Caco-2 (cell line): ENCODE measurements around the gene SMAD2. TPM values are rescaled to one million over a fixed set of nuclear protein-coding genes. Genes with fewer than 3 reads are reported as not detected.
"Not testable (repeated sequence)": the region's sequence is repeated elsewhere in the genome, so short reads cannot be mapped to it uniquely, and the experiment has no call there.

Experiments used
- BruUV-seq: library from RNA; stranded (reverse); fragments of 400-500 nt; replicated peaks from 2 replicates; lab custom pipeline; 2021; lab: Mats Ljungman, UMichigan
- CTCF ChIA-PET: fragments of 300-600 bp; sonication (Branson Sonifier 250); formaldehyde crosslinking; loops from one replicate; lab custom pipeline; 2022; ENCODE audit warnings: antibody characterized with exemption; lab: Charles Lee
- POLR2A ChIA-PET: fragments of 300-600 bp; sonication (Branson Sonifier 250); formaldehyde crosslinking; loops from one replicate; lab custom pipeline; 2022; ENCODE audit warnings: antibody characterized with exemption; lab: Charles Lee
- DNase-seq, 2 experiments: peaks; one replicate each; pipeline versions ENCODE4 v3.0.0 to v3.0.0-alpha.2; 2020 to 2022
- H3K27me3 ChIP-seq: replicated peaks from 2 replicates; pipeline ENCODE4 v1.6.0; 2011; ENCODE audit warnings: low read length; ENCODE audit not compliant: control insufficient read depth, insufficient read depth
- H3K36me3 ChIP-seq: 2 replicates; pipeline ENCODE4 v1.5.1; 2011; ENCODE audit warnings: low read length; ENCODE audit not compliant: control insufficient read depth, insufficient read depth
- H3K4me1 ChIP-seq: fragments of 250-450 bp; sonication (Bioruptor Pico); 2 replicates; pipeline ENCODE4 v1.5.1; 2020; ENCODE audit warnings: mild to moderate bottlenecking
- H3K4me3 ChIP-seq: 2 replicates; pipeline ENCODE4 v1.5.1; 2011; ENCODE audit warnings: low read depth, mild to moderate bottlenecking, control low read depth, low read length
- H3K9me3 ChIP-seq: fragments of 250-450 bp; sonication (Bioruptor Pico); 2 replicates; pipeline ENCODE4 v1.5.1; 2020; ENCODE audit warnings: mild to moderate bottlenecking, moderate library complexity
- H3K27ac Mint-ChIP-seq: one replicate; pipeline ENCODE4 v1.8.0; 2022; ENCODE audit warnings: mixed read lengths; ENCODE audit not compliant: unreplicated experiment
- H3K27me3 Mint-ChIP-seq: one replicate; pipeline ENCODE4 v1.8.0; 2022; ENCODE audit warnings: mixed read lengths; ENCODE audit not compliant: insufficient read depth, unreplicated experiment
- H3K36me3 Mint-ChIP-seq: one replicate; pipeline ENCODE4 v1.8.0; 2022; ENCODE audit warnings: mild to moderate bottlenecking, mixed read lengths; ENCODE audit not compliant: insufficient read depth, unreplicated experiment
- H3K4me1 Mint-ChIP-seq: one replicate; pipeline ENCODE4 v1.8.0; 2022; ENCODE audit warnings: low read depth, mixed read lengths; ENCODE audit not compliant: unreplicated experiment
- H3K4me3 Mint-ChIP-seq: one replicate; pipeline ENCODE4 v1.8.0; 2022; ENCODE audit warnings: mild to moderate bottlenecking, moderate library complexity, mixed read lengths; ENCODE audit not compliant: unreplicated experiment
- H3K9me3 Mint-ChIP-seq: one replicate; pipeline ENCODE4 v1.8.0; 2022; ENCODE audit warnings: mixed read lengths; ENCODE audit not compliant: unreplicated experiment
- CTCF ChIP-seq, 2 experiments: fragments of 200-600 bp in 1 of 2; IDR thresholded peaks; 1 replicate in 1 of 2; 2 replicates in 1 of 2; pipeline versions ENCODE4 v1.5.1 to v1.8.0; 2011 to 2022; ENCODE audit warnings: antibody characterized with exemption in 1 of 2, control low read depth in 1 of 2, inconsistent platforms in 1 of 2, low read depth in 1 of 2, low read length in 1 of 2, mild to moderate bottlenecking in 1 of 2, moderate library complexity in 1 of 2; ENCODE audit not compliant: insufficient read depth in 1 of 2, severe bottlenecking in 1 of 2, unreplicated experiment in 1 of 2
- intact Hi-C: fragments of 100-400 bp; cut with micrococcal nuclease; formaldehyde crosslinking; loops from one replicate; pipeline ENCODE4 v1.10.0; 2022; ENCODE audit not compliant: unreplicated experiment
- total RNA-seq: library from RNA; stranded (reverse); gene quantifications from 2 replicates; pipeline ENCODE4 v1.2.3, GENCODE V29; 2022

The SMAD2 gene
- total RNA-seq, 1 experiment from 2014 or later = 53.5 TPM

DNA sequence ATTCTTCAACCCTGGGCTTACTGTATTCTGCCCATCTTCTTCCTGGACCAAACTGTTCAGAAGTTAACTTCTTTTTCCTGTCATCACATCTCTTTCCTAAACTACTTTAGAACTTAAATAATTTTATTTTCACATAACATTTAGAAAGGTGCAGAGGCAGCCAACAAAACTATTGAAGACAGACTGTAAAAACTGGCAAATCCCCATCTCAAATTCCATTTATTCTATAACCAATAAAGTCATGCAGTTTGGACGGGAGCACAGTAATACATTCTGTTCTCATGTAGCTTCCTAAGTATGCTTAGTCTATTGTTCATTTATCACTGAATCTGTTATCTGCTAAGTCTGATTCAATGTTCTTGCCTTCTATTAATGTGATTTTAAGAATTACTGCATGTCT, 99.1 kb downstream of the SMAD2 start:
- Mint-ChIP-seq H3K4me1 (no peaks in the 10 kb centered on the region), H3K9me3 (no peaks in the 10 kb centered on the region), H3K4me3 (no peak overlapping the region), H3K27me3 (no peaks in the 10 kb centered on the region), H3K27ac (no peak overlapping the region), H3K36me3 (peaks cover 5% of the 10 kb centered on the region)
- no peaks in the 10 kb centered on the region for H3K9me3 ChIP-seq
- H3K4me1 ChIP-seq = no peaks in the 10 kb centered on the region
- H3K36me3 ChIP-seq = no peaks in the 10 kb centered on the region
- ChIA-PET POLR2A (no interaction called here), CTCF (no interaction called here)
- no peaks in the 10 kb centered on the region for H3K27me3 ChIP-seq
- BruUV-seq = no TSS peak
- TF ChIP-seq CTCF (IDR thresholded peaks at IDR 0.05; ENCODE audit: insufficient read depth in 1 of 2, low read depth in 1 of 2, low read length in 1 of 2, severe bottlenecking in 1 of 2, unreplicated experiment in 1 of 2) = no peak
- intact Hi-C loops = no loop called here
- no peak overlapping the region for H3K4me3 ChIP-seq
- no peak for DNase-seq

- no peaks in the 10 kb centered on the region for H3K9me3 ChIP-seq
- TF ChIP-seq CTCF (IDR thresholded peaks at IDR 0.05; ENCODE audit: insufficient read depth in 1 of 2, low read depth in 1 of 2, low read length in 1 of 2, severe bottlenecking in 1 of 2, unreplicated experiment in 1 of 2) = no peak
- H3K27ac Mint-ChIP-seq = no peak overlapping the region
- peaks cover 5% of the 10 kb centered on the region for H3K36me3 Mint-ChIP-seq
- H3K27me3 ChIP-seq = no peaks in the 10 kb centered on the region
- no peaks in the 10 kb centered on the region for H3K36me3 ChIP-seq
- H3K9me3 Mint-ChIP-seq = no peaks in the 10 kb centered on the region
- ChIA-PET CTCF (no interaction called here), POLR2A (no interaction called here)
- intact Hi-C loops = no loop called here
- H3K4me1 ChIP-seq = no peaks in the 10 kb centered on the region
- H3K27me3 Mint-ChIP-seq = no peaks in the 10 kb centered on the region
- no peak overlapping the region for H3K4me3 Mint-ChIP-seq
- H3K4me3 ChIP-seq = no peak overlapping the region
- H3K4me1 Mint-ChIP-seq = no peaks in the 10 kb centered on the region
- BruUV-seq = no TSS peak
- no peak for DNase-seq
Measured at GRCh38 chr18:47830772-47831171, 99.7 kb downstream of the SMAD2 start.

GRCh38 chr18:47829831-47830230, 100.6 kb downstream of the SMAD2 start:
- Histone ChIP-seq H3K4me1 (no peaks in the 10 kb centered on the region), H3K27me3 (no peaks in the 10 kb centered on the region), H3K9me3 (no peaks in the 10 kb centered on the region), H3K4me3 (no peak overlapping the region), H3K36me3 (no peaks in the 10 kb centered on the region)
- Mint-ChIP-seq H3K4me1 (no peaks in the 10 kb centered on the region), H3K9me3 (no peaks in the 10 kb centered on the region), H3K4me3 (no peak overlapping the region), H3K36me3 (peaks cover 5% of the 10 kb centered on the region), H3K27me3 (no peaks in the 10 kb centered on the region), H3K27ac (no peak overlapping the region)
- no peak for DNase-seq
- intact Hi-C loops = no loop called here
- no TSS peak for BruUV-seq
- ChIA-PET POLR2A (no interaction called here), CTCF (no interaction called here)
- no peak for TF ChIP-seq CTCF (IDR thresholded peaks at IDR 0.05; ENCODE audit: insufficient read depth in 1 of 2, low read depth in 1 of 2, low read length in 1 of 2, severe bottlenecking in 1 of 2, unreplicated experiment in 1 of 2)

GRCh38 chr18:47828031-47828430, 102.4 kb downstream of the SMAD2 start:
- H3K4me3 Mint-ChIP-seq, DNase-seq, CTCF ChIA-PET, H3K27me3 Mint-ChIP-seq, H3K36me3 Mint-ChIP-seq, H3K4me1 ChIP-seq, BruUV-seq, H3K4me1 Mint-ChIP-seq, H3K27ac Mint-ChIP-seq, H3K36me3 ChIP-seq, POLR2A ChIA-PET, H3K4me3 ChIP-seq, intact Hi-C loops, H3K9me3 ChIP-seq, H3K9me3 Mint-ChIP-seq, H3K27me3 ChIP-seq: not testable (repeated sequence)
